RWPE1 (cell line): ENCODE data around the gene CNOT3.
A peak's percentile ranks its signal among the peaks of the same experiment; 100 is the strongest.

Source experiments
- CTCF ChIA-PET: fragments of 350-600 bp; sonication (Branson Sonifier 250); formaldehyde crosslinking; extraction: SDS; loops from one replicate; lab custom pipeline; 2021; lab: Yijun Ruan, JAX
- POLR2A ChIA-PET: fragments of 400-600 bp; formaldehyde crosslinking; extraction: SDS; loops from one replicate; lab custom pipeline; 2020; ENCODE audit warnings: antibody characterized with exemption; ENCODE audit not compliant: low non-redundant PET; lab: Yijun Ruan, JAX
- DNase-seq: peaks from one replicate; pipeline ENCODE4 v3.0.0; 2012; ENCODE audit warnings: low spot score
- H3K27ac ChIP-seq: fragments of 450-650 bp; 2 replicates; pipeline ENCODE4 v1.5.1; 2017
- CTCF ChIP-seq: fragments of 450-650 bp; conservative IDR thresholded peaks from 2 replicates; pipeline ENCODE4 v1.5.1; 2017; ENCODE audit warnings: low read depth, mild to moderate bottlenecking

CNOT3 gene

GRCh38 chr19:54108496-54108895 lies 29.1 kb upstream of the CNOT3 start:
- no peak for TF ChIP-seq CTCF
- H3K27ac ChIP-seq, result peak overlapping the region; percentile 19; the same call in 1 of the 2 replicates
- ChIA-PET POLR2A (no interaction called here), CTCF (interaction anchor here (0.6 kb wide), 1 partner anchor 201 kb away, joined by 5 read pairs; no protein-coding TSS in a partner anchor)
- no peak for DNase-seq

GRCh38 chr19:54109651-54110050 lies 27.9 kb upstream of the CNOT3 start:
- peak overlapping the region; percentile 19; the same call in 1 of the 2 replicates for H3K27ac ChIP-seq
- ChIA-PET POLR2A (no interaction called here), CTCF (no interaction called here)
- DNase-seq, result no peak
- TF ChIP-seq CTCF, result no peak

- TF ChIP-seq CTCF, result no peak
- DNase-seq, result no peak
- POLR2A ChIA-PET, result interaction anchor here (0.6 to 1.1 kb wide), 2 partner anchors 9 to 11 kb away, joined by 5 read pairs; no protein-coding TSS in a partner anchor
- CTCF ChIA-PET, result no interaction called here
- peak overlapping the region; percentile 87 for H3K27ac ChIP-seq
These were observed 23.0 kb upstream of the CNOT3 start for GRCh38 chr19:54114340-54115108.

GRCh38 chr19:54115109-54116063 lies 22.2 kb upstream of the CNOT3 start, which contains the start of the genes PRPF31 and TFPT:
Gene PRPF31 (plus strand): TSS chr19:54115754. CDS start chr19:54118279, 2,525 bp downstream.
Gene TFPT (minus strand): TSS chr19:54115657. CDS start chr19:54115269, 388 bp downstream.
- POLR2A ChIA-PET, result interaction anchor here (0.6 to 1.1 kb wide), 4 partner anchors 9 to 21 kb away, joined by 3 to 5 read pairs (median 4); no protein-coding TSS in a partner anchor
- peak; percentile 99 for DNase-seq
- peak within 1 kb of the TSS; percentile 87 for H3K27ac ChIP-seq
- no peak for TF ChIP-seq CTCF
- CTCF ChIA-PET, result no interaction called here

- POLR2A ChIA-PET, result no interaction called here
- CTCF ChIA-PET, result interaction anchor here (0.7 kb wide), 1 partner anchor 85 kb away, joined by 3 read pairs; no protein-coding TSS in a partner anchor
- DNase-seq, result no peak
- peak overlapping the region; percentile 5; the same call in 1 of the 2 replicates for H3K27ac ChIP-seq
- TF ChIP-seq CTCF, result no peak
These were observed 16.3 kb upstream of the CNOT3 start for GRCh38 chr19:54121259-54121658.

- no peak for TF ChIP-seq CTCF
- ChIA-PET CTCF (no interaction called here), POLR2A (interaction anchor here (1.1 kb wide), 1 partner anchor 8 kb away, joined by 5 read pairs; the partner anchor contains the start of genes PRPF31 and TFPT)
- H3K27ac ChIP-seq, result no peak overlapping the region
- no peak for DNase-seq
These were observed 13.9 kb upstream of the CNOT3 start for GRCh38 chr19:54123682-54124081.
